NT2/D1 (cell line): ENCODE results near the gene DHX29.

Experiments used
- DNase-seq: peaks from one replicate; pipeline ENCODE4 v3.0.0-alpha.2; 2011; ENCODE audit warnings: low read depth, low spot score
- H3K27me3 ChIP-seq: 2 replicates; pipeline ENCODE4 v1.6.0; 2011; ENCODE audit warnings: mild to moderate bottlenecking; ENCODE audit not compliant: insufficient read length, insufficient read depth
- H3K36me3 ChIP-seq: 2 replicates; pipeline ENCODE4 v1.6.1; 2011; ENCODE audit warnings: mild to moderate bottlenecking, low read length, mixed read lengths; ENCODE audit not compliant: insufficient read depth, insufficient read length
- H3K4me1 ChIP-seq: 2 replicates; pipeline ENCODE4 v1.5.1; 2011; ENCODE audit not compliant: insufficient read depth, insufficient read length
- H3K4me3 ChIP-seq: 2 replicates; pipeline ENCODE4 v1.5.1; 2011; ENCODE audit warnings: low read depth; ENCODE audit not compliant: insufficient read length
- H3K9ac ChIP-seq: 2 replicates; pipeline ENCODE4 v1.6.0; 2011; ENCODE audit warnings: low read depth; ENCODE audit not compliant: insufficient read length
- H3K9me3 ChIP-seq: 2 replicates; pipeline ENCODE4 v1.5.1; 2011; ENCODE audit warnings: mild to moderate bottlenecking, low read length; ENCODE audit not compliant: insufficient read depth
- SUZ12 ChIP-seq: IDR thresholded peaks from 2 replicates; pipeline ENCODE4 v1.6.1; 2011; ENCODE audit not compliant: insufficient read length, insufficient read depth; ENCODE audit errors: extremely low read depth
- YY1 ChIP-seq: IDR thresholded peaks from 2 replicates; pipeline ENCODE4 v1.6.1; 2011; ENCODE audit not compliant: insufficient read length, insufficient read depth
- ZNF274 ChIP-seq: IDR thresholded peaks from 2 replicates; pipeline ENCODE4 v1.6.1; 2011; ENCODE audit warnings: mild to moderate bottlenecking, low read depth, low read length

DHX29 gene

DNA sequence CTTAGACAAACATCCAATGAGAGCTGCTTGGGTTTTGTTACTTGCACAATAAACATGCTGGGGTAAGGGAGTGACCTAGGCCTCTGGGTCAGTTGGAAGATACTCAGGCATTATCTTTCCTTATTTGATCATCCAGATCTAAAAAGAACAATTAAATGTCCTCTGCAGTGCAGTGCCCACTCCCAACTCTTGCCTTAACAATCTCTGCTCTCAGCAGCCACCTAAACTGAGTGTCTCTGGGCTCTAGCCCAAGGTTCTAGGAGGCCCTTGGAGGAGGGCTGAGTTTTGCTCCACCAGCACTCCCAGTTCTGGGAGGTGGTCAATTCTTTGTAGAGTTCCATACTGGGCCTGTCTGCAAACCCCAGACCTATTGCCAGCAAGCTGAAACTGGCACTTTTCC, 82.1 kb downstream of the DHX29 start:
- H3K4me1 ChIP-seq = no peaks in the 10 kb centered on the region
- H3K9ac ChIP-seq = no peak overlapping the region
- no peak for TF ChIP-seq ZNF274
- no peak for TF ChIP-seq SUZ12
- no peak for TF ChIP-seq YY1
- DNase-seq = no peak
- no peaks in the 10 kb centered on the region for H3K36me3 ChIP-seq
- peaks cover 21% of the 10 kb centered on the region for H3K9me3 ChIP-seq
- H3K27me3 ChIP-seq = peaks cover 93% of the 10 kb centered on the region
- H3K4me3 ChIP-seq = no peak overlapping the region

DNA sequence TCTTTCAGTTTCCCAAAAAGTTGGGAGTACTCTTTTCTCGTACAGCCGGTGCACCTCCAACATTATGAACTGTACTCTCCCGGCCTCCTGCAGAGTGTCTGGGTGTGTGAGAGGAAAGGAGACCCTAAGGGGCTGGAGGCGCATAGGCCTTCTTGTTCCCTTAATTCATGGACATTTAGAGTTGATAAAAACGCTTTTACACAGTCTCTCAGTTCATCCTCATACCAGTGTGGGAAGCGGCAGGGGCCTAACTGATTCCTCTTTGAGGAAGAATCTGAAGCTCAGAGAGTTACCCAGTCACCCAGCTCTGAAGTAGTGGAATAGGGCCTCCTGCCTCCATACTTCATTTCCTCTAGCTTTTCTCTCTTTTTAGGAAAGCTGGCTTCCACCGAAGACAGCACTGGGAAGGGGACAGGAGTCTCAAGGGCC, 83.7 kb downstream of the DHX29 start:
- Histone ChIP-seq H3K27me3 (peaks cover 87% of the 10 kb centered on the region), H3K36me3 (no peaks in the 10 kb centered on the region), H3K9ac (no peak overlapping the region), H3K9me3 (peaks cover 21% of the 10 kb centered on the region), H3K4me3 (no peak overlapping the region), H3K4me1 (no peaks in the 10 kb centered on the region)
- no peak for DNase-seq
- TF ChIP-seq SUZ12 (no peak), ZNF274 (no peak), YY1 (no peak)

DNA sequence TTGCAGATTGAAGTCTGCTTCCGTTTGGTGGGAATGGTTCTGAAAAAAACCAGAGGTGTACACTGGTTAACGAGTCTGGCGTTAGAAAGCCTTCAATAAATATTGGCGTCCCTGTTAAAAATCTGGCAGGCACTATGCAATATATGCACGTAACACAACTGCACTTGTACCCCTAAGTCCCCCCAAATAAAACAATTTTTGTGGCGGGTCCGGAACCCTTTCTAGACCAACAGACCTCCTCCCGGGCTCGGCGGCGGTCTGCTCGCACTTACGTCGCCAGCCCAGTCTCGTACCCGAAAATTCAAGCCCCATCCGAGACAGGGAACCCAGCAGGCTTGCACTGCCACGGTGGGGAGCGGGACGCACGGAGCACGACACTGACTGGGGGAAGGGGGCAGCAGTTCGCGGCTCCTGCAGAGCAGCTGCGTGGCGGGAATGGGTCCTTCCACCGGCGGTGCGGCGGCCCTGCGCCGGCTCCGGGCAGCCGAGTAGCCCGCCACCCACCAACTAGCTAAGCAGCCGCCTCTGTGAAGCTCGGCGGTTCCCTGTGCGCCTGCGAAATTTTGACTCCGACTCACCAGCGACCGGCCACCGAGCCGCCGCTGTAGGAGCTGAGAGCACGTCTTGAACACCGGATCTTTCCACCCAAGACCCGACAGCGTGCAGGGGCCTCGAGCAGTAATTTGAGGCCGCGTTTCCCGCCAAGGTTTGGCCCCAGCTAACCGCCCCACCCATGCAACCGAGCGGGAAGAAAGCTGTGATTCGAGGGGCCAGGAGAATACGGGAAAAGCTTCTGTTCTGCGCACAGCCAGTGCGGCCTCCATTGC, 84.3 kb downstream of the DHX29 start:
- Histone ChIP-seq H3K27me3 (peaks cover 80% of the 10 kb centered on the region), H3K9ac (no peak overlapping the region)

GRCh38 chr5:55222092-55222984, 85.2 kb downstream of the DHX29 start:
- no peak for DNase-seq
- Histone ChIP-seq H3K4me1 (no peaks in the 10 kb centered on the region), H3K36me3 (no peaks in the 10 kb centered on the region), H3K4me3 (no peak overlapping the region), H3K9me3 (peaks cover 11% of the 10 kb centered on the region; the same call in 1 of the 2 replicates), H3K27me3 (peaks cover 72% of the 10 kb centered on the region), H3K9ac (no peak overlapping the region)
- no peak for TF ChIP-seq ZNF274
- TF ChIP-seq YY1 = no peak
- TF ChIP-seq SUZ12 = no peak

More for the DNA sequence above, 84.3 kb downstream of the DHX29 start:
- DNase-seq = no peak
- TF ChIP-seq YY1 = no peak
- no peak for TF ChIP-seq ZNF274
- TF ChIP-seq SUZ12 = no peak
- Histone ChIP-seq H3K9me3 (peaks cover 15% of the 10 kb centered on the region), H3K36me3 (no peaks in the 10 kb centered on the region), H3K4me3 (no peak overlapping the region), H3K4me1 (no peaks in the 10 kb centered on the region)

- DNase-seq = no peak
- peaks cover 57% of the 10 kb centered on the region for H3K27me3 ChIP-seq
- H3K4me3 ChIP-seq = peak overlapping the region; percentile 46
- H3K4me1 ChIP-seq = no peaks in the 10 kb centered on the region
- peaks cover 4% of the 10 kb centered on the region; the same call in 1 of the 2 replicates for H3K9me3 ChIP-seq
- TF ChIP-seq SUZ12 (no peak), ZNF274 (no peak), YY1 (no peak)
- H3K36me3 ChIP-seq = no peaks in the 10 kb centered on the region
- H3K9ac ChIP-seq = peak overlapping the region; percentile 79
Observed at GRCh38 chr5:55220433-55221185, 86.9 kb downstream of the DHX29 start.

DNA sequence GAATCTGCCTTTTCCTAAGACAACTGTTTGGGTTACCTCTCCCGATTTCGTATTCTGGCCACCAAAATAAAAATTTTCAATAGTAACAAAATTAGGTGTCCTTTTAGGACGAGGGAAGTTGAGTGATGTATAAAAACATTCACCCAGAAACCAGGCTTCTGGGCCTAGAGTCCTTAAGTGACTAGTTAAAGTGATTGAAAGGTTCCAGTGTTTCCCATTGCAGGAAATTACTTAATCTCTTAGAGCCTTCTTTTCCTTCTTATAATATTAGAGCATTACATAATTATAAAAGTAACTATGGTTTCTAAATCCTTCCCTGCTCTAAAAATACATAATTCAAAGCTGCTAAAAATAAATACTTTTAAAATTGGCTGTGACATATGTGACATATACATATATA, 87.7 kb downstream of the DHX29 start:
- Histone ChIP-seq H3K4me3 (no peak overlapping the region), H3K27me3 (peaks cover 48% of the 10 kb centered on the region)
- TF ChIP-seq SUZ12 (no peak), YY1 (no peak), ZNF274 (no peak)

More for the DNA sequence above, 87.7 kb downstream of the DHX29 start:
- no peaks in the 10 kb centered on the region for H3K36me3 ChIP-seq
- H3K9ac ChIP-seq = no peak overlapping the region
- DNase-seq = no peak
- H3K9me3 ChIP-seq = no peaks in the 10 kb centered on the region; the same call in 1 of the 2 replicates
- H3K4me1 ChIP-seq = no peaks in the 10 kb centered on the region
